ENCODE results near the gene TST. TPM values are rescaled to one million over a fixed set of nuclear protein-coding genes. Genes with fewer than 3 reads are reported as not detected.

The TST gene
- polyA plus RNA-seq, 3 donors, result 17.3 to 41.7 (median 34.5) TPM

DNA sequence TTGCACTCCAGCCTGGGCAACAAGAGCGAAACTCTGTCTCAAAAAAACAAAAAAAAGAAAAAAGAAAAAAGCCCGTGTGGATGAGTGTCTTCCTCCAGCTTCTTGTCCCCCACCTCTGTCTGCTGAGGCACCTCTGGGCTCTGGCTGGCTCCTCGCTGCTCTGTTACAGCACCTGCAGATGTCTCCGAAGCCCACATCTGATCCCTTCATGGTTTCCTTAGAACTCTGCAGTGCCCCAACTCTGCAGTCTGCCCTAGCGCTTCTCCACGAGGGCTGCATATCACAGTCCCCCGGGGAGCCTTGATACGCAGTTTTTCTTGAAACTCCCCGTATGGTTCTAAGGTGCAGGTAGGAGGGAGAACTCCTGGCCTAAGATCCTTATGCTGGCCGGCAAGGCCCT, 48.2 kb upstream of the TST start:
- no peak overlapping the region for H3K27ac Mint-ChIP-seq
- no peaks in the 10 kb centered on the region for H3K4me1 Mint-ChIP-seq
- H3K27ac ChIP-seq (ENCODE audit: low read depth in 1 of 2, low read length in 2 of 2), result no peak overlapping the region
- peaks cover 10 to 36% of the 10 kb centered on the region in 2 donors for H3K27me3 ChIP-seq (ENCODE audit: control insufficient read depth in 2 of 2, insufficient read depth in 2 of 2, low read length in 2 of 2)
- no peak for DNase-seq
- intact Hi-C loops (cut with micrococcal nuclease), result no loop called here
- H3K4me2 ChIP-seq (replicated peaks; ENCODE audit: extremely low read depth, low read length, poor library complexity, severe bottlenecking), result no peak overlapping the region
- H3K79me2 ChIP-seq (ENCODE audit: insufficient read depth, low read length), result no peaks in the 10 kb centered on the region
- H2AFZ ChIP-seq (ENCODE audit: insufficient read depth, low read depth, low read length, poor library complexity, severe bottlenecking), result no peak overlapping the region
- H3K36me3 Mint-ChIP-seq, result peaks cover 0 to 4% of the 10 kb centered on the region in 2 donors
- no peaks in the 10 kb centered on the region for H3K4me1 ChIP-seq (ENCODE audit: control insufficient read depth in 1 of 2, insufficient read depth in 2 of 2, low read length in 2 of 2)
- H3K36me3 ChIP-seq (replicated peaks in 1 of 2; ENCODE audit: control insufficient read depth in 1 of 2, insufficient read depth in 2 of 2, low read length in 2 of 2), result no peaks in the 10 kb centered on the region
- H4K20me1 ChIP-seq (ENCODE audit: insufficient read depth, low read length), result no peaks in the 10 kb centered on the region
- no peak for TF ChIP-seq CTCF (IDR thresholded peaks at IDR 0.05)
- H3K4me3 ChIP-seq (replicated peaks in 1 of 3; ENCODE audit: low read depth in 2 of 3, low read length in 3 of 3), result no peak overlapping the region
- no peaks in the 10 kb centered on the region for H3K9me3 ChIP-seq (replicated peaks in 1 of 2; ENCODE audit: control insufficient read depth in 1 of 2, insufficient read depth in 1 of 2, low read length in 2 of 2)
- peaks cover 20 to 38% (median 38%) of the 10 kb centered on the region in 3 donors for H3K27me3 Mint-ChIP-seq (ENCODE audit: low read depth in 3 of 3)
- no peak overlapping the region for H3K9ac ChIP-seq (ENCODE audit: insufficient read depth, low read length, poor library complexity, severe bottlenecking)
- WGBS (ENCODE audit: insufficient coverage), result 98% methylated on average over 5 of the region's 10 CpGs
- no peak overlapping the region for H3K4me3 Mint-ChIP-seq
- peaks cover 0 to 5% (median 0%) of the 10 kb centered on the region in 7 donors for H3K9me3 Mint-ChIP-seq

GRCh38 chr22:37065961-37066360, 46.7 kb upstream of the TST start:
- Histone ChIP-seq H2AFZ (ENCODE audit: insufficient read depth, low read depth, low read length, poor library complexity, severe bottlenecking) (no peak overlapping the region), H3K27ac (ENCODE audit: low read depth in 1 of 2, low read length in 2 of 2) (no peak overlapping the region), H3K79me2 (ENCODE audit: insufficient read depth, low read length) (no peaks in the 10 kb centered on the region), H3K4me1 (ENCODE audit: control insufficient read depth in 1 of 2, insufficient read depth in 2 of 2, low read length in 2 of 2) (no peaks in the 10 kb centered on the region), H3K4me3 (replicated peaks in 1 of 3; ENCODE audit: low read depth in 2 of 3, low read length in 3 of 3) (no peak overlapping the region), H3K4me2 (replicated peaks; ENCODE audit: extremely low read depth, low read length, poor library complexity, severe bottlenecking) (no peak overlapping the region), H4K20me1 (ENCODE audit: insufficient read depth, low read length) (no peaks in the 10 kb centered on the region), H3K36me3 (replicated peaks in 1 of 2; ENCODE audit: control insufficient read depth in 1 of 2, insufficient read depth in 2 of 2, low read length in 2 of 2) (peaks cover 0 to 5% of the 10 kb centered on the region in 2 donors), H3K9me3 (replicated peaks in 1 of 2; ENCODE audit: control insufficient read depth in 1 of 2, insufficient read depth in 1 of 2, low read length in 2 of 2) (no peaks in the 10 kb centered on the region), H3K9ac (ENCODE audit: insufficient read depth, low read length, poor library complexity, severe bottlenecking) (no peak overlapping the region), H3K27me3 (ENCODE audit: control insufficient read depth in 2 of 2, insufficient read depth in 2 of 2, low read length in 2 of 2) (peaks cover 10 to 30% of the 10 kb centered on the region in 2 donors)
- Mint-ChIP-seq H3K9me3 (peaks cover 0 to 5% (median 0%) of the 10 kb centered on the region in 7 donors), H3K27ac (no peak overlapping the region), H3K36me3 (peaks cover 2 to 6% of the 10 kb centered on the region in 2 donors), H3K27me3 (ENCODE audit: low read depth in 3 of 3) (peaks cover 20 to 39% (median 38%) of the 10 kb centered on the region in 3 donors), H3K4me1 (no peaks in the 10 kb centered on the region), H3K4me3 (no peak overlapping the region)
- 80% methylated on average over 2 of the region's 9 CpGs for WGBS (ENCODE audit: insufficient coverage)
- intact Hi-C loops (cut with micrococcal nuclease), result no loop called here
- TF ChIP-seq CTCF (IDR thresholded peaks at IDR 0.05), result no peak
- no peak for DNase-seq

All from CD14-positive monocyte (primary cell).